BLaER1 treated with 17β-estradiol and CSF1 and Interleukin-3, amounts not matched to agents 10 nM and 100 nM (cell line): ENCODE data around the gene SYT2.
"Not testable (repeated sequence)": the region's sequence is repeated elsewhere in the genome, so short reads cannot be mapped to it uniquely, and the experiment has no call there.

Experiments used
- H3K27ac ChIP-seq, 11 experiments: shearing (Covaris generic); formaldehyde crosslinking; 2 replicates each; pipeline ENCODE4 v1.8.1; 2022
- H3K27me3 ChIP-seq, 11 experiments: shearing (Covaris generic); formaldehyde crosslinking; 2 replicates each; pipeline ENCODE4 v1.8.1; 2022
- H3K36me3 ChIP-seq, 11 experiments: shearing (Covaris generic); formaldehyde crosslinking; 2 replicates each; pipeline ENCODE4 v1.8.1; 2022
- H3K4me1 ChIP-seq, 10 experiments: shearing (Covaris generic); formaldehyde crosslinking; 2 replicates each; pipeline ENCODE4 v1.8.1; 2022
- H3K4me2 ChIP-seq, 11 experiments: shearing (Covaris generic); formaldehyde crosslinking; 2 replicates each; pipeline ENCODE4 v1.8.1; 2022
- H3K4me3 ChIP-seq, 10 experiments: shearing (Covaris generic); formaldehyde crosslinking; 2 replicates each; pipeline ENCODE4 v1.8.1; 2022
- H3K9ac ChIP-seq, 11 experiments: shearing (Covaris generic); formaldehyde crosslinking; 2 replicates each; pipeline ENCODE4 v1.8.1; 2022
- H3K9me3 ChIP-seq, 11 experiments: shearing (Covaris generic); formaldehyde crosslinking; replicated peaks in 1 of 11; 2 replicates each; pipeline ENCODE4 v1.8.1; 2022
- H4K20me1 ChIP-seq, 11 experiments: shearing (Covaris generic); formaldehyde crosslinking; 2 replicates each; pipeline ENCODE4 v1.8.1; 2022
- Cebpa-rat ChIP-seq, 11 experiments: shearing (Covaris generic); IDR thresholded peaks; 2 replicates each; pipeline ENCODE4 v1.8.1; 2022

SYT2 gene

GRCh38 chr1:202733251-202733650 is 23.0 kb upstream of the SYT2 start:
- Histone ChIP-seq H3K27ac (no peak overlapping the region), H3K4me2 (no peak overlapping the region), H3K36me3 (peaks cover 97 to 100% (median 100%) of the 10 kb centered on the region in 11 experiments), H4K20me1 (peaks cover 17 to 98% (median 50%) of the 10 kb centered on the region in 11 experiments; a peak in 19 of 22 replicates), H3K4me3 (no peak overlapping the region), H3K9ac (no peak overlapping the region), H3K27me3 (no peaks in the 10 kb centered on the region), H3K9me3 (no peaks in the 10 kb centered on the region), H3K4me1 (peaks cover 0 to 53% (median 35%) of the 10 kb centered on the region in 10 experiments; a peak in 14 of 20 replicates)
- TF ChIP-seq Cebpa-rat (IDR thresholded peaks at IDR 0.05): no peak

GRCh38 chr1:202728951-202729350 is 18.7 kb upstream of the SYT2 start:
- Histone ChIP-seq H3K4me1 (peaks cover 0 to 60% (median 39%) of the 10 kb centered on the region in 10 experiments; a peak in 14 of 20 replicates), H3K36me3 (peaks cover 88 to 100% (median 96%) of the 10 kb centered on the region in 11 experiments)
- peak in 3 of 11 experiments; percentile 53 to 81 (median 56); a peak in 4 of 22 replicates for TF ChIP-seq Cebpa-rat (IDR thresholded peaks at IDR 0.05)

GRCh38 chr1:202725526-202725925 is 15.3 kb upstream of the SYT2 start:
- Histone ChIP-seq H3K27me3 (no peaks in the 10 kb centered on the region), H3K4me2 (no peak overlapping the region), H3K9ac (no peak overlapping the region), H3K4me1 (peaks cover 0 to 31% (median 23%) of the 10 kb centered on the region in 10 experiments; a peak in 14 of 20 replicates), H3K36me3 (peaks cover 54 to 71% (median 61%) of the 10 kb centered on the region in 11 experiments), H3K4me3 (no peak overlapping the region), H3K27ac (no peak overlapping the region), H4K20me1 (peaks cover 19 to 90% (median 41%) of the 10 kb centered on the region in 11 experiments; a peak in 19 of 22 replicates), H3K9me3 (no peaks in the 10 kb centered on the region)
- no peak for TF ChIP-seq Cebpa-rat (IDR thresholded peaks at IDR 0.05)

More at GRCh38 chr1:202728951-202729350, 18.7 kb upstream of the SYT2 start:
- Histone ChIP-seq H3K27me3 (no peaks in the 10 kb centered on the region), H4K20me1 (peaks cover 20 to 99% (median 61%) of the 10 kb centered on the region in 11 experiments; a peak in 19 of 22 replicates), H3K9me3 (no peaks in the 10 kb centered on the region), H3K4me2 (peak overlapping the region in 8 of 11 experiments; percentile 38 to 81 (median 72); a peak in 16 of 22 replicates), H3K9ac (peak overlapping the region in 4 of 11 experiments; percentile 36 to 69 (median 48); a peak in 6 of 22 replicates), H3K4me3 (no peak overlapping the region; a peak in 1 of 20 replicates), H3K27ac (peak overlapping the region in 5 of 11 experiments; percentile 24 to 79 (median 72); a peak in 9 of 22 replicates)

- TF ChIP-seq Cebpa-rat (IDR thresholded peaks at IDR 0.05): no peak
- Histone ChIP-seq H3K4me2 (no peak overlapping the region), H3K36me3 (peaks cover 35 to 53% (median 43%) of the 10 kb centered on the region in 11 experiments), H3K9ac (no peak overlapping the region), H3K27me3 (peaks cover 0 to 6% (median 0%) of the 10 kb centered on the region in 11 experiments; a peak in 4 of 22 replicates), H3K9me3 (no peaks in the 10 kb centered on the region), H4K20me1 (peaks cover 5 to 72% (median 25%) of the 10 kb centered on the region in 11 experiments; a peak in 17 of 22 replicates), H3K27ac (no peak overlapping the region), H3K4me1 (peaks cover 0 to 18% (median 7%) of the 10 kb centered on the region in 10 experiments; a peak in 12 of 20 replicates), H3K4me3 (no peak overlapping the region)
These were observed 13.5 kb upstream of the SYT2 start for GRCh38 chr1:202723708-202724107.

- not testable (repeated sequence) for H3K27ac ChIP-seq, H3K9me3 ChIP-seq, H3K9ac ChIP-seq, H3K4me2 ChIP-seq, H3K4me3 ChIP-seq
- Histone ChIP-seq H3K36me3 (peaks cover 29 to 47% (median 37%) of the 10 kb centered on the region in 11 experiments), H3K4me1 (peaks cover 0 to 13% (median 2%) of the 10 kb centered on the region in 10 experiments; a peak in 5 of 20 replicates), H3K27me3 (peaks cover 0 to 13% (median 0%) of the 10 kb centered on the region in 11 experiments; a peak in 4 of 22 replicates), H4K20me1 (peaks cover 0 to 65% (median 19%) of the 10 kb centered on the region in 11 experiments; a peak in 15 of 22 replicates)
These were observed 12.8 kb upstream of the SYT2 start for GRCh38 chr1:202723046-202723445.

GRCh38 chr1:202716654-202717053 is 6.4 kb upstream of the SYT2 start:
- H3K9ac ChIP-seq: no peak overlapping the region
- H3K9me3 ChIP-seq: no peaks in the 10 kb centered on the region
- H3K4me1 ChIP-seq: peaks cover 0 to 9% (median 0%) of the 10 kb centered on the region in 10 experiments; a peak in 2 of 20 replicates
- H3K36me3 ChIP-seq: no peaks in the 10 kb centered on the region
- H4K20me1 ChIP-seq: peaks cover 0 to 48% (median 0%) of the 10 kb centered on the region in 11 experiments; a peak in 7 of 22 replicates
- H3K4me3 ChIP-seq: no peak overlapping the region
- H3K4me2 ChIP-seq: no peak overlapping the region
- no peak for TF ChIP-seq Cebpa-rat (IDR thresholded peaks at IDR 0.05)
- H3K27me3 ChIP-seq: peaks cover 5 to 65% (median 12%) of the 10 kb centered on the region in 11 experiments; a peak in 21 of 22 replicates
- H3K27ac ChIP-seq: no peak overlapping the region

- not testable (repeated sequence) for H3K9me3 ChIP-seq, H3K27ac ChIP-seq, H3K4me2 ChIP-seq, H3K9ac ChIP-seq, H3K4me3 ChIP-seq, H3K36me3 ChIP-seq
- Histone ChIP-seq H3K4me1 (peaks cover 12 to 24% (median 15%) of the 10 kb centered on the region in 10 experiments), H3K27me3 (peaks cover 29 to 89% (median 37%) of the 10 kb centered on the region in 11 experiments), H4K20me1 (peaks cover 0 to 61% (median 15%) of the 10 kb centered on the region in 11 experiments; a peak in 16 of 22 replicates)
These were observed 3.9 kb upstream of the SYT2 start for GRCh38 chr1:202714202-202714601.

GRCh38 chr1:202713110-202713509 is 2.9 kb upstream of the SYT2 start:
- no peak for TF ChIP-seq Cebpa-rat (IDR thresholded peaks at IDR 0.05)
- Histone ChIP-seq H3K9ac (no peak overlapping the region), H3K27me3 (peaks cover 40 to 89% (median 48%) of the 10 kb centered on the region in 11 experiments), H3K4me1 (peaks cover 13 to 19% (median 16%) of the 10 kb centered on the region in 10 experiments), H3K9me3 (no peaks in the 10 kb centered on the region), H3K4me3 (no peak overlapping the region), H3K4me2 (0 out of 22 replicates have a peak overlapping the region, but pooled peaks of 1 of the 11 experiments have one; percentile 5), H3K27ac (no peak overlapping the region), H4K20me1 (peaks cover 0 to 65% (median 24%) of the 10 kb centered on the region in 11 experiments; a peak in 17 of 22 replicates), H3K36me3 (no peaks in the 10 kb centered on the region)

GRCh38 chr1:202711949-202712635 is 1.8 kb upstream of the SYT2 start:
- Histone ChIP-seq H3K9me3 (no peaks in the 10 kb centered on the region), H3K4me2 (0 out of 22 replicates have a peak overlapping the region, but pooled peaks of 1 of the 11 experiments have one; percentile 5), H3K4me3 (no peak overlapping the region), H3K9ac (no peak overlapping the region), H3K27ac (no peak overlapping the region), H3K36me3 (no peaks in the 10 kb centered on the region), H3K27me3 (peaks cover 50 to 92% (median 58%) of the 10 kb centered on the region in 11 experiments), H4K20me1 (peaks cover 0 to 70% (median 25%) of the 10 kb centered on the region in 11 experiments; a peak in 17 of 22 replicates), H3K4me1 (peaks cover 13 to 19% (median 16%) of the 10 kb centered on the region in 10 experiments)
- no peak for TF ChIP-seq Cebpa-rat (IDR thresholded peaks at IDR 0.05)
